Measurements from ENCODE around the gene CELSR2.
"Not testable (repeated sequence)": the region's sequence is repeated elsewhere in the genome, so short reads cannot be mapped to it uniquely, and the experiment has no call there.

CELSR2 gene

GRCh38 chr1:109248797-109249629, at the start of gene CELSR2:
Gene CELSR2 (plus strand): TSS chr1:109249539. CDS start chr1:109250080, 541 bp downstream.
- DNase-seq: peak; percentile 55

GRCh38 chr1:109199710-109200109, 49.6 kb upstream of the CELSR2 start:
- DNase-seq: no peak

- peak; percentile 81 for DNase-seq
Measured at GRCh38 chr1:109201123-109201703, 48.1 kb upstream of the CELSR2 start.

- no peak for DNase-seq
Measured at GRCh38 chr1:109204484-109204883, 44.9 kb upstream of the CELSR2 start.

GRCh38 chr1:109206339-109206738, 43.0 kb upstream of the CELSR2 start:
- no peak for DNase-seq

- DNase-seq: no peak
Measured at GRCh38 chr1:109207467-109208103, 41.8 kb upstream of the CELSR2 start.

GRCh38 chr1:109208394-109208793, 40.9 kb upstream of the CELSR2 start:
- no peak for DNase-seq

- no peak for DNase-seq
Measured at GRCh38 chr1:109208836-109209463, 40.4 kb upstream of the CELSR2 start.

GRCh38 chr1:109210058-109210457, 39.3 kb upstream of the CELSR2 start:
- no peak for DNase-seq

GRCh38 chr1:109213345-109213823, 36.0 kb upstream of the CELSR2 start:
- no peak for DNase-seq

GRCh38 chr1:109213824-109214693, 35.3 kb upstream of the CELSR2 start, which contains the start of gene SARS1:
Gene SARS1 (plus strand): TSS chr1:109213918. CDS start chr1:109213993, 75 bp downstream.
- DNase-seq: peak; percentile 82

- DNase-seq: peak; percentile 70
Measured at GRCh38 chr1:109214695-109215623, 34.4 kb upstream of the CELSR2 start.

- DNase-seq: no peak
Measured at GRCh38 chr1:109216662-109217061, 32.7 kb upstream of the CELSR2 start.

GRCh38 chr1:109218516-109218915, 30.8 kb upstream of the CELSR2 start:
- DNase-seq: no peak

- DNase-seq: not testable (repeated sequence)
Measured at GRCh38 chr1:109221201-109221600, 28.1 kb upstream of the CELSR2 start.

- DNase-seq: no peak
Measured at GRCh38 chr1:109225308-109225707, 24.0 kb upstream of the CELSR2 start.

GRCh38 chr1:109225711-109226445, 23.5 kb upstream of the CELSR2 start:
- DNase-seq: no peak

GRCh38 chr1:109228167-109228566, 21.2 kb upstream of the CELSR2 start:
- DNase-seq: no peak

GRCh38 chr1:109229531-109230127, 19.7 kb upstream of the CELSR2 start:
- DNase-seq: no peak

GRCh38 chr1:109231066-109231465, 18.3 kb upstream of the CELSR2 start:
- DNase-seq: no peak
